COR-L47 (cell line): Measurements from ENCODE around the gene RFTN1.
"Not testable (repeated sequence)": the region's sequence is repeated elsewhere in the genome, so short reads cannot be mapped to it uniquely, and the experiment has no call there.

Source experiments
- DNase-seq: peaks from one replicate; lab custom pipeline; 2025; lab: John Stamatoyannopoulos, UW

Gene RFTN1

DNA sequence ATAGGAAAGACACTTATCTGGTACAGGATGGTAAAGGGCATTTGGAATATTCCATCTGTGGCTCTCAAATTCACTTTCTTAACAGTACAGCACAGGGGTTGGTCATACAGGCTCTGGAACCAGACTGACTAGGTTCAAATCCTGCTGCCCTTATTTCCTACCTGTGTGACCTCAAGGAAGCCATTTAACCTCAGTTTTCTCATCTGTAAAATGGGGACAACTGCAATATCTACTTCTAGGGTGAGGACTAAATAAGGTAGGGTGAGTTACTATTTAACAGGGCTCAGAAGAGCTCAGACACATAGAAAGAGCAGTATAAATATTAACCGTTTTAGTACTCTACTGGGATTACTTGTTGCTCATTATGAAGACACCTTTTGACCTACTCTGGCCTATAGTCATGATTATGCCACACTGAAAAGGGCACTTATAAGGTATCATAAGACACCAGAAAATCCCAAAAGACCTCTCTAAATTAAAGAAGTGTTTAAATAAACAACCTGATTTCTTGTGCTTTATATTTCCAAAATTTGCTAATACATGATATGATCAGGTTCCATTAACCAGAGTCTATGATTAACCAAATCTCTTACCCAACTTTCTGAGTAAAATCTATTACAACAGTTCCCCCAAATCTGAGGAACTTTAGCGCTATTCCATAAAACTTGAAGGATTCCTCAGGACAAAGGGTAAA is 6.5 kb downstream of the RFTN1 start:
- no peak for DNase-seq

DNA sequence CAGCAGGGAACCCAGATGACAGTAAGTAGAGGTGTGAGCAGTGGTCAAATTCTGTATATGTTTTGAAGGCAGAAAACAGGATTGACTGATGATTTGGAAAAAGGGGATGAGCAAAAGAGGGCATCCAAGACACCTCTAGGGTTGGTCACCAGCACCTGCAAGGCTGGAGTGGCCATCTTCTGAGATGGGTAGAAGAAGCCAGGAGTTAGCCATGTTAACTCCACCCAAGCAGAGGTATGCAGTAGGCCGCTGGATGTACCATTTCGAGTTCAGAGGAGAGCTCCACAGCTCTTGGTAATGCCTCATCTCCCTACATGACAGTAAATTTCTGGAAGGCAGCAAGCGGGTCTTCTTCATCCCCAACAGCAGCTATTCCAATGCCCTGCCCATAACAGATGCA is 7.0 kb downstream of the RFTN1 start:
- no peak for DNase-seq

GRCh38 chr3:16504692-16505091 is 8.8 kb downstream of the RFTN1 start:
- DNase-seq: no peak

GRCh38 chr3:16504242-16504641 is 9.3 kb downstream of the RFTN1 start:
- no peak for DNase-seq

GRCh38 chr3:16503191-16503776 is 10.2 kb downstream of the RFTN1 start:
- no peak for DNase-seq

GRCh38 chr3:16502347-16502908 is 11.1 kb downstream of the RFTN1 start:
- DNase-seq: no peak

- DNase-seq: no peak
Observed at GRCh38 chr3:16501376-16501775, 12.1 kb downstream of the RFTN1 start.

- DNase-seq: no peak
Observed at GRCh38 chr3:16500911-16501310, 12.6 kb downstream of the RFTN1 start.

- no peak for DNase-seq
Observed at GRCh38 chr3:16500093-16500492, 13.4 kb downstream of the RFTN1 start.

GRCh38 chr3:16499351-16499750 is 14.1 kb downstream of the RFTN1 start:
- DNase-seq: no peak

DNA sequence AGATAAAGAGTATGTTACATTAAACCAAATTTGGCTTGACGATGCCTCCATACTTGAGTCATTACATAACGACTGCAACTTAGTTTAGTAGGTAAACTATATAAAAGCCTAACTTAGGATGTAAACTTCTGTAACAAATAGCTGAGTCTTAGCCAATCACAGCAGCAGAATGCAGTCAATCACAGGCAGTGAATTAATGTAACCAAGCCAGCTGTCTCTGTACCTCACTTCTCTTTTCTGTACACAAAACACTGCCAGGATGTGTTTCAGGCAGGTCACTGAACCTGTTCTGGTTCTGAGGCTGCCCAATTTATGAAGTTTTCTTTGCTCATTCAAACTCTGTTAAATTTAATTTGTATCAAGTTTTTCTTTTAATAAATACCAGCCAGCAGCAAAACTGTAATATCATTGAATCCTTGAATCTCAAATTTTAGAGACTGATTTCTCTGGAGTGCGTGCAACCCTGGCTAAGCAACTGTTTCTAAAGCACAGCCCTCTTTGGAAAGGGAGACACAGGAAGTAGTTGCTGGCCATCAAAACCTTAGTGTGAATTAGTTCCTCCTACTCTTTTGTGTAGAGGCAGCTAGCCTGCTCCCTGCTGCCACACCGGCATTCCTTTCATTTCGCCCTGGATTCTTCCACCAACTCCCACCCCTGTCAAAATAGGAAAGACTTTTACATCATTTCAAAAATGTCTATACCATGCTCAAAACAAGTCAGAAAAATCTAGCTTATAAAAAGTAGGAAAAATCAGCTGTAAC is 15.2 kb downstream of the RFTN1 start:
- no peak for DNase-seq

DNA sequence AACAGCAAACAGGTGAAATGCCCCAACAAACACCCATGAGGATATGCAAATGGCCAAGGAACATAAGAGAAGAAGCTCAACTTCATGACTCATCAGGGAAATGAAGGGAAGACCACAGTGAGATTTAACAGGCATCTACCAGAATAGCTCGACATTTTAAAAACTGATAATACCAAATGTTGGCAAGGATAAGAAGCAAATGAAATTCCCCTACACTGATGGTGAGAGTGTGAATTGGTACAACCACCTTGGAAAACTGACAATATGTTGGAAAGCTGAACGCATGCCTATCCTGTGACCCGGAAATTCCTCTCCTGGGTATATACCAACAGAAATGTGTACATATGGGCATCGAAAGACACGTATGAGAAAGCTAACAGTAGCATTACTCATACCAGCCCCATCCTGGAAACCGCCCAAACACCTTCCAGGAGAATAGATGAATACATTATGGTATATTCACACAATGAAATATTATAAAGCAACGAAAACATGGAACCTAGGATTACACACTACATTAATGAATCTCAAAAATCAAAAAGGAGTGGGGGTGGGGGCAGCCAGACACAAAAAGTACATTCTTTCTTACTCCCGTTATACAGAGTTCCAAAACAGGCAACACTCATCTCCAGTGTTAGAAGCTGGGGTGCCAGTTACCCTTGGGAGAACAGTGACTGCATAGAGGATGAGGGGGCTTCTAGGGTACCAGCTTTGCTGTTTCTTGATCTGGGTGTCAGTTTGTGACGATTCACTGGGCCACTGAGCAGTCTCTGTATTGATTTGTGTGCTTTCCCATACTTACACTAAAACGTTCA is 16.9 kb downstream of the RFTN1 start:
- no peak for DNase-seq

- DNase-seq: no peak
Observed at GRCh38 chr3:16496008-16496407, 17.5 kb downstream of the RFTN1 start.

- no peak for DNase-seq
Observed at GRCh38 chr3:16494814-16495431, 18.6 kb downstream of the RFTN1 start.

GRCh38 chr3:16494094-16494493 is 19.4 kb downstream of the RFTN1 start:
- DNase-seq: no peak

GRCh38 chr3:16490062-16490619 is 23.4 kb downstream of the RFTN1 start:
- no peak for DNase-seq

DNA sequence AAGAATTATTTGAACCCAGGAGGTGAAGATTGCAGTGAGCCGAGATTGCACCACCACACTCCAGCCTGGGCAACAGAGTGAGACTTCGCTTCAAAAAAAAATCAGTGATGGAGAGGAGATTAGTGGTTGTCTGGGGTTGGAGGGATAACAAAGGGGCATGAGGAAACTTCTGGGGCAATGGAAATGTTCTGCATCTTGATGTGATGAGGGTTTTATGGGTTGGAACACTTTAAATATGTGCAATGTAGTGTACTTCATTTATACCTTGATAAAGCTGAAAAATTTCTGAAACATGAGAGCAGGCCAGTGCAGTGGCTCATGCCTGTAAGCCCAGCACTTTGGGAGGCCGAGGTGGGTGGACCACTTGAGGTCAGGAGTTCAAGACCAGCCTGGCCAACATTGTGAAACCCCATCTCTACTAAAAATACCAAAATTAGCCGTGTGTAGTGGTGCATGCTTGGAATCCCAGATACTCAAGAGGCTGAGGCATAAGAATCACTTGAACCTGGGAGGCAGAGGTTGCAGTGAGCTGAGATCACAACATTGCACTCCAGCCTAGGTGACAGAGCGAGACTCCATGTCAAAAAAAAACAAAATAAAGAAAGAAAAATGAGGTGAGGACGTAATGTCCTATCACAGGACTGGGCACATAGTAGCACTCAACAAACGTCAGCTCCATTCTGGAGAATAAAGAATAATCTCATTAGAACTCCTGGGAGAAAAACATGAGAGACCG is 24.0 kb downstream of the RFTN1 start:
- DNase-seq: not testable (repeated sequence)

GRCh38 chr3:16488637-16489036 is 24.9 kb downstream of the RFTN1 start:
- DNase-seq: no peak

DNA sequence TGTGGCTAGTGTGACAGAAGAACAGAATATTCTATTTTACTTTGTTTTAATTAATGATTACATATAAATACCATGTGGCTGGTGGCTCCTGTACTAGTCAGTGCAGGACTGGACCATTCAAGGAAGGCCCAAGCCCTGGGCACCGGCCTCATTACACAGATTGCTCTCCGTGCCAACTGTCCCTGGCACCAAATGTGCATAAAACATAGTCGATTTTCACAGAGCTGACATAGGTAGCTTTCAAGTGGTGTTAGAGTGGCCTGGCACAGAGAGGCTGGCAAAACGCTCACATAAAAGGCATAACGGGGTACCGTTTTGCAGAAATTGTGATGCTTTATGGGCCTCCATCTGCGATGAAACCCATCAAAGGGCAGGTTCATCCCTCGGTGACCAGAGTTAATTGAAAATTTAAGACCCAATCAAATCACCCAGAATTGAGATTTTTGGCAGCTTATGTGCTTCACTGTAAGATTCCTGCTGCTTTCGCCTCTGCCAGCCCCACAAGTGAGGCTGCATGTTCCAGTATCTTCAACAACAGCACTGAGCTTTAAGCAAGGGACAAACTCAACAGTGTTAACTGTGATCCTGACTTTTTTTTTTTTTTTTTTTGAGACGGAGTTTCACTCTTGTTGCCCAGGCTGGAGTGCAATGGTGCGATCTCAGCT is 25.9 kb downstream of the RFTN1 start:
- no peak for DNase-seq

- no peak for DNase-seq
Observed at GRCh38 chr3:16486951-16487480, 26.5 kb downstream of the RFTN1 start.
